H1 (cell line): ENCODE results near the gene SLC28A1. TPM values are rescaled to one million over a fixed set of nuclear protein-coding genes. Genes with fewer than 3 reads are reported as not detected.

Source experiments
- SIN3A ChIP-seq, 2 experiments: IDR thresholded peaks in 1 of 2; conservative IDR thresholded peaks in 1 of 2; 2 replicates each; pipeline ENCODE4 v1.6.1; 2011 to 2012; ENCODE audit warnings: low read length in 2 of 2, improper control_type of control experiment in 1 of 2, low read depth in 1 of 2, mild to moderate bottlenecking in 1 of 2
- TAF7 ChIP-seq: optimal IDR thresholded peaks from 2 replicates; pipeline ENCODE3; 2011; ENCODE audit warnings: low read depth, mild to moderate bottlenecking, inconsistent platforms, low read length, moderate library complexity, borderline replicate concordance
- polyA plus RNA-seq, 7 experiments: library from polyadenylated mRNA; depleted of rRNA in 3 of 7; stranded (reverse) in 5 of 7; unstranded in 2 of 7; fragments of >200 nt in 5 of 7; fragments of 200-250 nt in 2 of 7; gene quantifications; 1 replicate in 5 of 7; 2 replicates in 1 of 7; 4 replicates in 1 of 7; pipeline versions ENCODE4 v1.2.1 to v1.2.3, GENCODE V29; 2011 to 2013; ENCODE audit warnings: missing spikeins in 2 of 7, mixed read lengths in 2 of 7
- total RNA-seq: library from RNA; stranded (reverse); fragmentation: NEBNext Ultra II Directional; extraction: Animal tissue kit (Norgen Biotek cat#: 25700); gene quantifications from 2 replicates; pipeline ENCODE4 v1.2.1, GENCODE V29; 2021

Gene SLC28A1
- total and polyA plus RNA-seq, 2 of the 8 experiments (the other 6 are each of a cell fraction or from before 2014, with no cell fraction given): 0.09 TPM; not detected in 1

- no peak for TF ChIP-seq SIN3A (conservative IDR thresholded peaks at IDR 0.05 in 1 of 2, IDR thresholded peaks at IDR 0.05 in 1 of 2; ENCODE audit: low read depth in 1 of 2, low read length in 2 of 2)
- TF ChIP-seq TAF7: no peak
These were observed 22.7 kb upstream of the SLC28A1 start (continued) for GRCh38 chr15:84861781-84862180.
